ENCODE results near the gene MAMDC2. TPM values are rescaled to one million over a fixed set of nuclear protein-coding genes. Genes with fewer than 3 reads are reported as not detected.

Gene MAMDC2
- total and polyA plus RNA-seq, 7 donors: 0.91 to 11.9 (median 2.2) TPM

DNA sequence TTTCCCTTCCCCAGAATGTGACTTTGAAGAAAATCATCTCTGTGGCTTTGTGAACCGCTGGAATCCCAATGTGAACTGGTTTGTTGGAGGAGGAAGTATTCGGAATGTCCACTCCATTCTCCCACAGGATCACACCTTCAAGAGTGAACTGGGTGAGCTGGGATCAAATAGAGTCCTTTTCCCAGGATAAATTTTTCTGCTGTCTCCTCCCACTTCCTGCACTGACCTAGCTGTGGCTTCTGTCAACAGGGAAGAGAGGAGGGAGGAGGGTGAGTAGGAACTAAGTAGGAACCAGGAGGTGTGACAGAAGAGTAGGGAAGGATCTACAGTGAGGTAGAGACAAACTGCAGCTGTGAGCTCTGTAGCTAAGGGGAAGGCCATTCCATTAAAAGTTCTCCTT, 69.3 kb downstream of the MAMDC2 start:
- Histone ChIP-seq H3K36me3 (ENCODE audit: insufficient read depth in 1 of 2, low read depth in 1 of 2) (no peaks in the 10 kb centered on the region), H3K27me3 (ENCODE audit: insufficient read depth in 3 of 3, low read length in 2 of 3) (no peaks in the 10 kb centered on the region), H3K27ac (no peak overlapping the region), H3K4me3 (no peak overlapping the region), H3K4me1 (peaks cover 5% of the 10 kb centered on the region), H3K9me3 (no peaks in the 10 kb centered on the region)
- DNase-seq: no peak
- WGBS, 3 donors: 91 to 96% (median 94%) methylated on average over 2 of the region's 2 CpGs
- intact Hi-C loops (cut with DNase I): loop anchor here (2.0 to 5.0 kb wide), 2 partner anchors 114 to 142 kb away; no protein-coding TSS in a partner anchor
- no peak for ATAC-seq
- TF ChIP-seq, protein P1, sequence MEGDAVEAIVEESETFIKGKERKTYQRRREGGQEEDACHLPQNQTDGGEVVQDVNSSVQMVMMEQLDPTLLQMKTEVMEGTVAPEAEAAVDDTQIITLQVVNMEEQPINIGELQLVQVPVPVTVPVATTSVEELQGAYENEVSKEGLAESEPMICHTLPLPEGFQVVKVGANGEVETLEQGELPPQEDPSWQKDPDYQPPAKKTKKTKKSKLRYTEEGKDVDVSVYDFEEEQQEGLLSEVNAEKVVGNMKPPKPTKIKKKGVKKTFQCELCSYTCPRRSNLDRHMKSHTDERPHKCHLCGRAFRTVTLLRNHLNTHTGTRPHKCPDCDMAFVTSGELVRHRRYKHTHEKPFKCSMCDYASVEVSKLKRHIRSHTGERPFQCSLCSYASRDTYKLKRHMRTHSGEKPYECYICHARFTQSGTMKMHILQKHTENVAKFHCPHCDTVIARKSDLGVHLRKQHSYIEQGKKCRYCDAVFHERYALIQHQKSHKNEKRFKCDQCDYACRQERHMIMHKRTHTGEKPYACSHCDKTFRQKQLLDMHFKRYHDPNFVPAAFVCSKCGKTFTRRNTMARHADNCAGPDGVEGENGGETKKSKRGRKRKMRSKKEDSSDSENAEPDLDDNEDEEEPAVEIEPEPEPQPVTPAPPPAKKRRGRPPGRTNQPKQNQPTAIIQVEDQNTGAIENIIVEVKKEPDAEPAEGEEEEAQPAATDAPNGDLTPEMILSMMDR (IDR thresholded peaks at IDR 0.05): no peak

DNA sequence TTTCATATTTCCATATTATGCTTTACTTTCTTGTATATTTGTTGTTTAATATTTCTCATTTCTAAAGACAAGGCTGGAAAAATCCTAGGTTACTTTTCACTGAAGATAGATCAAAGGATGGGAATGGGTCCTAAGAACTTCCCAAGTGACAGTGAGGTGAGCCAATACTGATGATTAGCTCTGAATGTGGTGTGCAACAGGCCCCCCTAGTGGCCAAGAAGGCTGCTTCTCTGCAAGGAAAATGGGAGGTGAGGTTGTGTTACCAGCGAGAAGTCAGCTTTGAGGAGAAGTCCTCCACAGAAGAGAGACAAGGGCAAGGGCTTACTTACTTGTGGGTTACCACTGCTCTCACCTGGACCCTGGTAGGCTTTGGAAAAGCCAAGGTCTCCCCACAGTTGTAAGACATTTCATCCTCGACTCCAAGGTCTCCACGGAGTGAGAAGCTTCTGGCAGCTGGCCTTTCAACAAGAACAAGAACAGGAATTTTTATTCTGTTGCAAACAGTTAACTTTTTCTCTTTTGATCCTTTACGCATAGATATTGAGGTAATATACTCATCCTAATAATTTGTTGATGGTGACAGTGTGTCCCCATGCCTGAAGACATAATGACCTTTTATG, 69.9 kb downstream of the MAMDC2 start:
- Histone ChIP-seq H3K36me3 (ENCODE audit: insufficient read depth in 1 of 2, low read depth in 1 of 2) (no peaks in the 10 kb centered on the region), H3K27ac (no peak overlapping the region)
- intact Hi-C loops (cut with DNase I): loop anchor here (2.0 to 5.0 kb wide), 2 partner anchors 114 to 143 kb away; no protein-coding TSS in a partner anchor

DNA sequence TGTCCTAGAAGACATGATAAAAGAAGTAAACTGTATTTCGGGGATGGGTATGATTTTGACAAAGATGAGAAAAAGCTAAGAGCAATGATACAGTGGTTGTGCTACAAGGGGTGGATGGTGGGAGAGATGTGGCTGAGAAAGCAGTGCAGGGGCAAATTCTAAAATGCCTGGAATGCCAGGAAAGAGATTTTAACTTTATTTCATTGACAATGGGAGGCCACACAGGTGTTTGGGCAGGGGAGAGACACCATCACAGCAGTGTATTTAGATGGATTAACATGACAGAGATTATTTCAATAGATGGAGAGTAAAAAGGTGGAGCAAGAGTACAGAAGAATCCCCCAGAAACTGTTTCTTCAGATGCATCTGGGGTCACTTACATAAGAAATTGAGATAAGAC, 71.2 kb downstream of the MAMDC2 start:
- intact Hi-C loops (cut with DNase I): loop anchor here in 1 of 2 donors (5.0 kb wide), 1 partner anchor 112 kb away; no protein-coding TSS in a partner anchor
- no peaks in the 10 kb centered on the region for H3K36me3 ChIP-seq (ENCODE audit: insufficient read depth in 1 of 2, low read depth in 1 of 2)

More for the DNA sequence above, 69.9 kb downstream of the MAMDC2 start:
- WGBS, 3 donors: 88 to 89% (median 89%) methylated on average over 4 of the region's 4 CpGs
- TF ChIP-seq, protein P1 (IDR thresholded peaks at IDR 0.05): peak; percentile 64
- Histone ChIP-seq H3K4me3 (no peak overlapping the region), H3K4me1 (peaks cover 5% of the 10 kb centered on the region), H3K9me3 (no peaks in the 10 kb centered on the region), H3K27me3 (ENCODE audit: insufficient read depth in 3 of 3, low read length in 2 of 3) (no peaks in the 10 kb centered on the region)
- peak in 3 of 4 donors; percentile 57 to 70 (median 63) for ATAC-seq
- peak; percentile 54 to 68 for DNase-seq

DNA sequence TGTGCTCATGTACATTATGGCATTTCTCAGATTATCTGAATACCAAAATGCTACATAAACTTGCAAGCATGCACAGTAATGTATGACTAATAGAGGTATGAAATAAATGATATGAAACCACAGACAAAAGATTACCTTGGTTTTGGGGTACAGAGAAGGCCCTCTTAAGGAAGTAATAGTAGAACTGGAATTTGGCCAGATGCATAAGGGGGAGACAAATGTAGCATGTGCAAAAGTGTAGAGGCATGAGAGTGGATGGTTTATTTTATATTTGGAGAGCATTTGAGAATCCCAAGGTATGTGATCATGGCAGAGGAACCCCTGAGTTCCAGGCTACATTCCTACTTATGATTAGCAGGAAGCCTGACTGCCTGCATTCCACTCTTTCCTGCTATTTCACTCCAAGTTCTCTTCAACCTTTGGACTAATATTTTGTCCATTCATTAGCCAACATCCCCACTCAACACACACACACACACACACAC, 74.2 kb downstream of the MAMDC2 start:
- Histone ChIP-seq H3K27ac (no peak overlapping the region), H3K4me3 (no peak overlapping the region), H3K9me3 (no peaks in the 10 kb centered on the region), H3K36me3 (ENCODE audit: insufficient read depth in 1 of 2, low read depth in 1 of 2) (no peaks in the 10 kb centered on the region), H3K4me1 (peaks cover 17% of the 10 kb centered on the region), H3K27me3 (ENCODE audit: insufficient read depth in 3 of 3, low read length in 2 of 3) (no peaks in the 10 kb centered on the region)
- ATAC-seq (no peak), DNase-seq (no peak)
- intact Hi-C loops (cut with DNase I): no loop called here
- TF ChIP-seq, protein P1 (IDR thresholded peaks at IDR 0.05): no peak

More for the DNA sequence above, 71.2 kb downstream of the MAMDC2 start:
- Histone ChIP-seq H3K4me3 (no peak overlapping the region), H3K9me3 (no peaks in the 10 kb centered on the region), H3K4me1 (peaks cover 5% of the 10 kb centered on the region), H3K27me3 (ENCODE audit: insufficient read depth in 3 of 3, low read length in 2 of 3) (no peaks in the 10 kb centered on the region), H3K27ac (no peak overlapping the region)
- TF ChIP-seq, protein P1 (IDR thresholded peaks at IDR 0.05): no peak
- DNase-seq: no peak
- no peak for ATAC-seq
- 92 to 100% (median 95%) methylated on average over 1 of the region's 1 CpG for WGBS, 3 donors

Measured in psoas muscle (tissue), 8 donors.